ENCODE measurements around the gene HNRNPAB. TPM values are rescaled to one million over a fixed set of nuclear protein-coding genes. Genes with fewer than 3 reads are reported as not detected.

Gene HNRNPAB
- total and polyA plus RNA-seq, 7 donors: 74.1 to 243 (median 156) TPM

GRCh38 chr5:178234121-178234749, 29.9 kb downstream of the HNRNPAB start:
- DNase-seq (no peak), ATAC-seq (no peak)
- Histone ChIP-seq H3K4me3 (no peak overlapping the region), H3K27ac (peak overlapping the region; percentile 11), H3K36me3 (ENCODE audit: insufficient read depth in 1 of 2, low read depth in 1 of 2) (peaks cover 0 to 14% of the 10 kb centered on the region in 2 donors), H3K27me3 (ENCODE audit: insufficient read depth in 3 of 3, low read length in 2 of 3) (no peaks in the 10 kb centered on the region), H3K4me1 (peaks cover 63% of the 10 kb centered on the region), H3K9me3 (no peaks in the 10 kb centered on the region)
- 87 to 92% (median 89%) methylated on average over 7 of the region's 7 CpGs for WGBS, 3 donors
- no peak for TF ChIP-seq CTCF (IDR thresholded peaks at IDR 0.05)
- intact Hi-C loops (cut with DNase I): loop anchor here in 1 of 2 donors (5.0 kb wide), 1 partner anchor 358 kb away; the partner anchor contains the start of gene COL23A1

GRCh38 chr5:178234750-178235587, 30.6 kb downstream of the HNRNPAB start:
- H3K4me3 ChIP-seq: no peak overlapping the region
- H3K4me1 ChIP-seq: peaks cover 57% of the 10 kb centered on the region
- ATAC-seq (no peak), DNase-seq (peak; percentile 72 to 84)
- intact Hi-C loops (cut with DNase I): loop anchor here in 1 of 2 donors (5.0 kb wide), 1 partner anchor 357 kb away; the partner anchor contains the start of gene COL23A1
- H3K9me3 ChIP-seq: no peaks in the 10 kb centered on the region
- no peaks in the 10 kb centered on the region for H3K27me3 ChIP-seq (ENCODE audit: insufficient read depth in 3 of 3, low read length in 2 of 3)
- peak overlapping the region; percentile 11 for H3K27ac ChIP-seq
- peaks cover 0 to 7% of the 10 kb centered on the region in 2 donors for H3K36me3 ChIP-seq (ENCODE audit: insufficient read depth in 1 of 2, low read depth in 1 of 2)
- 23 to 27% (median 27%) methylated on average over 12 of the region's 12 CpGs for WGBS, 3 donors
- TF ChIP-seq CTCF (IDR thresholded peaks at IDR 0.05): peak; percentile 73

- no peak for TF ChIP-seq CTCF (IDR thresholded peaks at IDR 0.05)
- no peak for ATAC-seq
These were observed 31.2 kb downstream of the HNRNPAB start for GRCh38 chr5:178235588-178235974.

DNA sequence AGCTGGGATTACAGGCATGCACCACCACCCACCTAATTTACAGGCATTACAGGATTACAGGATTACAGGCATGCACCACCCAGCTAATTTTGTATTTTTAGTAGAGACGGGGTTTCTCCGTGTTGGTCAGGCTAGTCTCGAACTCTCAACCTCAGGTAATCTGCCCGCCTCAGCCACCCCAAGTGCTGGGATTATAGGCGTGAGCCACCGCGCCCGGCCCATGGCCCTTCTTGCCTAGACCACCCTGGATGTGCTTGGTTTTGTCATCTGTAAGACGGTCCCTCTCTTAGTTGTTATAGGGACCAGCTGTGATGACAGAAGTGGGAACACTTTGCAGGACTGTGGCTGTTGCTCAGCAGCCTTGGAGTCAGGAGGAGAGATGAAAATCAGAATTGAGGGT, 31.8 kb downstream of the HNRNPAB start:
- Histone ChIP-seq H3K27me3 (ENCODE audit: insufficient read depth in 3 of 3, low read length in 2 of 3) (no peaks in the 10 kb centered on the region), H3K4me1 (peaks cover 51% of the 10 kb centered on the region), H3K36me3 (ENCODE audit: insufficient read depth in 1 of 2, low read depth in 1 of 2) (no peaks in the 10 kb centered on the region), H3K9me3 (no peaks in the 10 kb centered on the region), H3K4me3 (no peak overlapping the region), H3K27ac (peak overlapping the region; percentile 95)
- 88 to 96% (median 93%) methylated on average over 9 of the region's 9 CpGs for WGBS, 3 donors
- TF ChIP-seq CTCF (IDR thresholded peaks at IDR 0.05): no peak
- intact Hi-C loops (cut with DNase I): no loop called here
- DNase-seq (no peak), ATAC-seq (no peak)

More at GRCh38 chr5:178235588-178235974, 31.2 kb downstream of the HNRNPAB start:
- Histone ChIP-seq H3K9me3 (no peaks in the 10 kb centered on the region), H3K27ac (no peak overlapping the region), H3K4me3 (no peak overlapping the region), H3K4me1 (peaks cover 55% of the 10 kb centered on the region), H3K27me3 (ENCODE audit: insufficient read depth in 3 of 3, low read length in 2 of 3) (no peaks in the 10 kb centered on the region), H3K36me3 (ENCODE audit: insufficient read depth in 1 of 2, low read depth in 1 of 2) (peaks cover 0 to under 1% of the 10 kb centered on the region in 2 donors)
- DNase-seq: no peak
- intact Hi-C loops (cut with DNase I): no loop called here
- WGBS, 3 donors: 65 to 86% (median 84%) methylated on average over 3 of the region's 3 CpGs
